ENCODE results near the gene RANBP1. TPM values are rescaled to one million over a fixed set of nuclear protein-coding genes. Genes with fewer than 3 reads are reported as not detected.
"Not testable (repeated sequence)": the region's sequence is repeated elsewhere in the genome, so short reads cannot be mapped to it uniquely, and the experiment has no call there.

Gene RANBP1
- 186 and 247 TPM in 2 replicates for total RNA-seq (2014; rRNA removed; shearing (Covaris generic))
- polyA plus RNA-seq (2014; cell fraction: nucleus; rRNA removed): 605 and 739 TPM in 2 replicates

- DNase-seq (ENCODE audit: extremely low read depth, low read depth): no peak
Measured at GRCh38 chr22:20115691-20116375, at the start of gene RANBP1. RANBP1 (plus strand) TSS chr22:20116104; CDS start chr22:20116185, 81 bp downstream.

GRCh38 chr22:20066617-20067383 is 49.1 kb upstream of the RANBP1 start:
- no peak for DNase-seq (ENCODE audit: extremely low read depth, low read depth)

DNA sequence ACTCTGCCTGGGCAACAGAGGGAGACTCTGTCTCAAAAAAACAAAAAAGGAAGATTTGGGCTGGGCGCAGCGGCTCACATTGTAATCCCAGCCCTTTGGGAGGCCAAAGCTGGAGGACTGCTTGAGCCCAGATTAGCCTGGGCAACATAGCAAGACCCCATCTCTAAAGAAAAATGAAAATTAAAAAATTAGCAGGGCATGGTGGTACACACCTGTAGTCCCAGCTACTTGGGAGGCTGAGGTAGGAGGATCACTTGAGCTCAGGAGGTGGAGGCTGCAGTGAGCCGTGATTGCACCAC is 48.6 kb upstream of the RANBP1 start:
- not testable (repeated sequence) for DNase-seq (ENCODE audit: extremely low read depth, low read depth)

- DNase-seq (ENCODE audit: extremely low read depth, low read depth): no peak
Measured at GRCh38 chr22:20068640-20069039, 47.3 kb upstream of the RANBP1 start.

DNA sequence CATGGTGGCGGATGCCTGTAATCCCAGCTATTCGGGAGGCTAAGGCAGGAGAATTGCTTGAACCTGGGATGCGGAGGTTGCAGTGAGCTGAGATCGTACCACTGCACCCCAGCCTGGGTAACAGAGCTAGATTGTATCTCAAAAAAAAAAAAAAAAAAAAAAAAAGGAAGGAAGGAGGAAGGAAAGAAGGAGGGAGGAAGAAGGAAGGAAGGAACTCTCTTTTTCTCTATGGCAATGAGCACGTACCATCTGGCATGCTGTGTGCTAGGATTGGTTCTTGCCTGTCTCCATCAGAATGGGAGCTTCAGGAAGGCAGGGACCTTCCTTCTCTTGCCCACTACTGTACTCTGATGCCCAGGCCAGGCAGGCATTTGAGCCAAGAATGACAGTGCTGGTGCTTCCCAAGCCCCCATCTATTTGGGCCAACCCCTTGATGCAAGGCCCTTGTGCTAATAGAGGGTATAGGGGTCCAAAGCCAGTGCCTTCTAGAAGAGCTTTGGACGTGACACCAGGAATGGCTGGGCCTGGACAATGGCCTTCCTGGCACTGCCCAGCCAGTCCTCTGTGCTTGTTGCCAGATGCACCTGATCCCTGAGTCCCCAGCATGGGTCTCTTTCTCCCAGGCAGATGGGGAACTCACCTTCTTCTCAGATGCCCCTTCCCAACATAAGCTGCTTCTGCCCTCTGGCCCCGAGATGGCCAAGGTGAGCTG is 46.4 kb upstream of the RANBP1 start:
- no peak for DNase-seq (ENCODE audit: extremely low read depth, low read depth)

- no peak for DNase-seq (ENCODE audit: extremely low read depth, low read depth)
Measured at GRCh38 chr22:20071524-20071972, 44.4 kb upstream of the RANBP1 start.

- DNase-seq (ENCODE audit: extremely low read depth, low read depth): no peak
Measured at GRCh38 chr22:20076627-20077172, 39.2 kb upstream of the RANBP1 start.

DNA sequence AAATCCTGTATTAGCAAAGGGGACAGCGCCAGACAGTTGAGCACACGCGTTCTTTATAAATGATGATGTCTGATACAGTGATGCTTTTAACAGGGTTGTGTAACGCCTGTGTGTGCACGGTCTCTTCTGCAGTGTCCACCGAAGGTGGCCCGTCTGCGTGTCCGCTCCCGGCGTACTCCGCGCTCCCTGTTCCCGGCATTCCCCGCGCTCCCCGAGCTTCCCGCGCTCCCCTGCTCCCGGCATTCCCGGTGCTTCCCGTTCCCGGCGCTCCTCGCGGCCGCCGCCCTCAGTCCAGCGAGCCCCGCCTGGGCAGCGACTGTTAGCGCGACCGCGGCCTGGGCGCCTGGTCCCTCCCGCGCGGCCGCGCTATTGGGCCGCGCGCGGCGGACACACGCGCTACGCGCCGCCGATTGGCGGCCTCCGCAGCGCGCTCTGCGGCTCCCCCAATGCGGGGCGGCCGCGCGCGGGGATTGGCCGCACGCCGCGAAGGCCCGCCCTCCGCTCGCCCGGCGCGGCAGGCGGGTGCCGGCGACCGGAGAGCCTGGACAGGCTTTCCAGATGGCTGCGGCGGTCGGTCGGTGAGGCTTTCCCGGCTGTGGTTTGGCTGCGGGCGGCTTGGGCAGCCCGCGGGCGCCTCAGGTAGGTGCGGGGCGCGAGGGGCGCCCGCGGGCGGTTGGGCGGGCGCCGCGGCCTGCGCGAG is 36.0 kb upstream of the RANBP1 start, which contains the start of gene DGCR8:
DGCR8 (plus strand) TSS at position 497 of the 700 bp plus-strand sequence. CDS start 5,723 bp downstream, outside the sequence.
- peak; percentile 88 for DNase-seq (ENCODE audit: extremely low read depth, low read depth)

GRCh38 chr22:20080445-20080775 is 35.5 kb upstream of the RANBP1 start:
- peak; percentile 36 for DNase-seq (ENCODE audit: extremely low read depth, low read depth)

GRCh38 chr22:20080776-20081654 is 34.9 kb upstream of the RANBP1 start:
- DNase-seq (ENCODE audit: extremely low read depth, low read depth): no peak

GRCh38 chr22:20083157-20083890 is 32.6 kb upstream of the RANBP1 start:
- DNase-seq (ENCODE audit: extremely low read depth, low read depth): no peak

- no peak for DNase-seq (ENCODE audit: extremely low read depth, low read depth)
Measured at GRCh38 chr22:20083891-20084546, 31.9 kb upstream of the RANBP1 start.

DNA sequence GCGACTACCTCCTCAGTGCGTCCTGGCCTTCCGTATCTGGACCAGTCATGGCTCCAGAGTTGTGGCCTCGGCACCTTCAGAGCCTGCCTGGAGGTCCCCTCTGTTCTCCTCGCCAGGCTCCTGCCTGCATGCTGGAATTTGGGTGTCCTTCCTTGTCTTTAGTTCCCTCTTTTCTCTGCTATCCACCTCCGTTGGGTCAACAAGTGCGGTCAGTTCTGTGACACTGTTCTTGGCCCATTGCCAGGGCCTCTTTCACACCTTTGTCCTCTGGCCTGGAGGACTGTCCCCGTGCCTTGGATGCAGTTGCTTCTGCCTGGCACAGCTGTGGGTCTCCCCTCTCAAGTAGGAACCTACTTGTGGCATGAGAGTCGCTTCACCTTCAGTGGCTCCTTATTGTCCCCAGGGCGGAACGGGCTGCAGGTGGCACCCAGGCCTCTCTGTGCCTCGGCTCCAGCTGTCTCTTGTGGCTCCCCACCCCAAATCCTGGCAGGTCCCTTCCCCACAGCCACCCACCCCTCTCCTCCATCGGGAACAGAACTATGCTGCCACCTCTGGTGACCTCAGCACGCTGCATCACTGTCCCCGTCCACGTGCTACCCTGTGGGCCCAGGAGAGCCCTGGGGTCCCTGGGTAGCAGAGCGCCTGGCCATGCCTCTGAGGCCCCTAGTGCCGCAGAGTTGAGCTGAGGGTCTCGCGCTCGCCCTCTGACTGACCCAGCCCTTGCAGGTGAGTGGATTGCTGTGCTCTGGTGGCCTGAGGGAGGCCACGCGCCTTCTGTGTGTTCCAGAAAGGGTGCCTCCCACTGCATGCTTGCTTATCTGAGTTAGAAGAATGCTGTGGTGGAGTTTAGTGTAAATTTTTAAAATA is 31.1 kb upstream of the RANBP1 start:
- no peak for DNase-seq (ENCODE audit: extremely low read depth, low read depth)

GRCh38 chr22:20085651-20086050 is 30.3 kb upstream of the RANBP1 start:
- DNase-seq (ENCODE audit: extremely low read depth, low read depth): no peak

GRCh38 chr22:20086101-20086599 is 29.8 kb upstream of the RANBP1 start:
- DNase-seq (ENCODE audit: extremely low read depth, low read depth): no peak

- no peak for DNase-seq (ENCODE audit: extremely low read depth, low read depth)
Measured at GRCh38 chr22:20086763-20087162, 29.1 kb upstream of the RANBP1 start.
